AG04449 (cell line): ENCODE measurements around the gene MFN2.

Source experiments
- CTCF ChIA-PET: fragments of 350-600 bp; formaldehyde crosslinking; extraction: SDS; loops from one replicate; lab custom pipeline; 2021; ENCODE audit warnings: antibody characterized with exemption; lab: Yijun Ruan, JAX
- POLR2A ChIA-PET: fragments of 400-600, 350-600 bp; formaldehyde crosslinking; extraction: SDS; loops from one replicate; lab custom pipeline; 2020; ENCODE audit warnings: antibody characterized with exemption, inconsistent platforms; lab: Yijun Ruan, JAX
- DNase-seq: peaks from one replicate; pipeline ENCODE4 v3.0.0-alpha.2; 2010; ENCODE audit warnings: low read depth, low spot score
- H3K4me3 ChIP-seq: 2 replicates; pipeline ENCODE4 v1.5.1; 2011; ENCODE audit warnings: low read depth, mild to moderate bottlenecking, control low read depth, low read length
- TF ChIP-seq, protein P1 (sequence below): IDR thresholded peaks from one replicate; pipeline ENCODE4 v1.5.1; 2011; ENCODE audit warnings: mild to moderate bottlenecking, moderate library complexity, low read length, control low read depth, inconsistent platforms; ENCODE audit not compliant: insufficient read depth; ENCODE audit errors: missing control alignments

The MFN2 gene

GRCh38 chr1:11980676-11980972, 380 bp downstream of the MFN2 start:
- POLR2A ChIA-PET, result interaction anchor here (1.0 to 6.2 kb wide), 5 partner anchors 39 to 99 kb away, joined by 3 to 46 read pairs (median 6); partner anchors contain the start of genes MIIP and PLOD1
- CTCF ChIA-PET, result interaction anchor here (0.8 to 1.2 kb wide), 3 partner anchors 12 to 50 kb away, joined by 3 to 4 read pairs (median 3); no protein-coding TSS in a partner anchor
- peak overlapping the region; percentile 94 for H3K4me3 ChIP-seq
- no peak for DNase-seq
- TF ChIP-seq, protein P1, sequence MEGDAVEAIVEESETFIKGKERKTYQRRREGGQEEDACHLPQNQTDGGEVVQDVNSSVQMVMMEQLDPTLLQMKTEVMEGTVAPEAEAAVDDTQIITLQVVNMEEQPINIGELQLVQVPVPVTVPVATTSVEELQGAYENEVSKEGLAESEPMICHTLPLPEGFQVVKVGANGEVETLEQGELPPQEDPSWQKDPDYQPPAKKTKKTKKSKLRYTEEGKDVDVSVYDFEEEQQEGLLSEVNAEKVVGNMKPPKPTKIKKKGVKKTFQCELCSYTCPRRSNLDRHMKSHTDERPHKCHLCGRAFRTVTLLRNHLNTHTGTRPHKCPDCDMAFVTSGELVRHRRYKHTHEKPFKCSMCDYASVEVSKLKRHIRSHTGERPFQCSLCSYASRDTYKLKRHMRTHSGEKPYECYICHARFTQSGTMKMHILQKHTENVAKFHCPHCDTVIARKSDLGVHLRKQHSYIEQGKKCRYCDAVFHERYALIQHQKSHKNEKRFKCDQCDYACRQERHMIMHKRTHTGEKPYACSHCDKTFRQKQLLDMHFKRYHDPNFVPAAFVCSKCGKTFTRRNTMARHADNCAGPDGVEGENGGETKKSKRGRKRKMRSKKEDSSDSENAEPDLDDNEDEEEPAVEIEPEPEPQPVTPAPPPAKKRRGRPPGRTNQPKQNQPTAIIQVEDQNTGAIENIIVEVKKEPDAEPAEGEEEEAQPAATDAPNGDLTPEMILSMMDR, result no peak

DNA sequence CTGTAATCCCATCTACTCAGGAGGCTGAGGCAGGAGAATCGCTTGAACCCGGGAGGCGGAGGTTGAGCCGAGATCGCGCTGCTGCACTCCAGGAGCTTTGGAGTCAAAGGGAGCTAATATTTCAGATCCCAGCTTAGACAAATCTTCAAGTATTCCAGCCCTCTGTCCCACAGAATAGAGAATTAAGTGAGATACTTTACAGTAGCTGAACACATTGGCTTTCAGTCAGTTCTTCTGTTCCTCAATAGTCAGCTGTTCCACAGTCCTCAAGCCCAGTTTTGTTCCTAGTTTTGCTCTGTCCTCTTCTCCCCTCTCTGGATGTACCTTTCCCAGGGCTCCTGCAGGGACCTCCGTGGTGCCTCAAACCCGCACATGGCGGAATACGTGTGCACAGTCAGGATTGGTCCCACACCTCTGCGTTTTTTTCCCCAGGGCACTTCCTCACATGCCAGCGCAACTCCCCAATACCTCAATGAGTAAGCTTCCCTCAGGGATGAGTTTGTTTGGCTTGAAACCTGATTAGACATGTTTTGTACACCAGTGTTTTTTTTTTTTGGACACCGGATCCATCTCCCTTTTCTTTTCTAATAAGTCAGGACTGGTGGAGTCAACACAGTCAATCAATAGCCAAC, 1.2 kb downstream of the MFN2 start:
- CTCF ChIA-PET, result interaction anchor here (0.9 to 2.3 kb wide), 4 partner anchors 21 to 143 kb away, joined by 3 to 8 read pairs (median 4); no protein-coding TSS in a partner anchor
- TF ChIP-seq, protein P1, result no peak
- no peak for DNase-seq
- POLR2A ChIA-PET, result interaction anchor here (0.6 to 6.2 kb wide), 4 partner anchors 38 to 98 kb away, joined by 3 to 46 read pairs (median 4); partner anchors contain the start of gene MIIP
- peak overlapping the region; percentile 94 for H3K4me3 ChIP-seq

DNA sequence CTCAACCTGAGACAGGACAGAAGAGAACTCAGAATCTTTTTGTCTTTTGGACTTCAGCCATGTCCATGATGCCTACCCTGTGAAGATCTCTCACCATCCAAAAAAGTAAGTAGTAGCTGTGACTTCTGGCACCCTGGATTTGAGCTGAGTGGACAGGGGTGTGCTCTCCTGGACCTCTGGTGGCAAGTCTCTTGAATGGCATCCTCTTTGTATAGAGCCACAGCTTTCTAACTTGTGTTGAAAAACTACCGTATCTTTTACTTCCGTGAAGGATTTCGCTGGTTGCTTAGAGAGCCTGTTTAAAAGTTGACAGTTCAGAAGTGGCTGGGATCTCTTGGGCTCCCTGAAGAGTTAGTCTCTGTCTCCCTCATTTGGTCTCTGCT, 1.8 kb downstream of the MFN2 start:
- TF ChIP-seq, protein P1, result peak; percentile 20
- DNase-seq, result no peak
- ChIA-PET CTCF (interaction anchor here (0.9 to 2.3 kb wide), 3 partner anchors 25 to 144 kb away, joined by 3 to 8 read pairs (median 4); no protein-coding TSS in a partner anchor), POLR2A (interaction anchor here (0.6 to 6.2 kb wide), 3 partner anchors 37 to 73 kb away, joined by 3 to 46 read pairs (median 4); partner anchors contain the start of gene MIIP)
- H3K4me3 ChIP-seq, result no peak overlapping the region

DNA sequence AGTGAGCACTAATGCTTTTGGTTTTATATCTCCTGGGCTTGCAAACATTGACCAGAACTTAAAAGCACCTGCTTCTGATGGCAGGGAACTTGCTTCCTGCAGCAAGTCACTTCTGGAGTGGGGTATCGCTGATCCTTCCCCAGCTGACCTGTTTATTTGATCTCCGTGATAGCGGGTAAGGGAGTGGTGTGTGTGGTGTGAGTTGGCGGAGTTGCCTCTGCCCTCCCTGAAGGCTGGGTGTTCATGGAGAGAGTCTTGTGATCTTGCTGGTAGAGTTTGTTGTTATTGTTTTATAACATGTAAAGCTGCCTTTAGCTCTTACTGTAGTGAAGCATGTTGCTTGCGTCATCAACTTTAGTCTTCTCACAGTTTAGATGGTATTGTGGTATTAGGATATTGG, 3.9 kb downstream of the MFN2 start:
- POLR2A ChIA-PET, result interaction anchor here (0.7 to 6.2 kb wide), 3 partner anchors 8 to 75 kb away, joined by 3 to 46 read pairs (median 3); partner anchors contain the start of gene MIIP
- DNase-seq, result no peak
- no peak overlapping the region for H3K4me3 ChIP-seq
- CTCF ChIA-PET, result interaction anchor here (2.3 to 4.4 kb wide), 2 partner anchors 16 to 146 kb away, joined by 8 to 25 read pairs; no protein-coding TSS in a partner anchor
- TF ChIP-seq, protein P1, result no peak

DNA sequence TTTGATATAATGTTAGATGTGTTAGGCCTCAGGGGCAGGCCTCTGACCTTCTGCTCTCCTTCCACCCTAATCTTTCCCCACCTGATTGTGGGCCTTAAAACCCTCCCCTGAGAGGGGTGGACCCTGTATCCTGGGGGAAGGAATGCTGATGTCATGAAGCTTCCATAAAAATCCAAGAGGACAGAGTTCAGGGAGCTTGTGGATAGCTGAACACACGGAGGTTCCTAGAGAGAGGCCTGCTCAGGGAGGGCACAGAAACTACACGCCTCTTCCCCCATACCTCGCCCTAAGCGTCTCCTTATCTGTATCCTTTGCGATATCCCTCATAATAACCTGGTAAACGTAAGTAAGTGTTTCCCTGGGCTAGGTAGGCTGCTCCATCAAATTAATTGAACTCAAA, 4.3 kb downstream of the MFN2 start:
- H3K4me3 ChIP-seq, result no peak overlapping the region
- no peak for DNase-seq
- TF ChIP-seq, protein P1, result no peak
- POLR2A ChIA-PET, result interaction anchor here (1.3 to 6.2 kb wide), 2 partner anchors 34 to 76 kb away, joined by 3 to 46 read pairs; partner anchors contain the start of gene MIIP
- CTCF ChIA-PET, result interaction anchor here (4.4 kb wide), 1 partner anchor 16 kb away, joined by 25 read pairs; no protein-coding TSS in a partner anchor

DNA sequence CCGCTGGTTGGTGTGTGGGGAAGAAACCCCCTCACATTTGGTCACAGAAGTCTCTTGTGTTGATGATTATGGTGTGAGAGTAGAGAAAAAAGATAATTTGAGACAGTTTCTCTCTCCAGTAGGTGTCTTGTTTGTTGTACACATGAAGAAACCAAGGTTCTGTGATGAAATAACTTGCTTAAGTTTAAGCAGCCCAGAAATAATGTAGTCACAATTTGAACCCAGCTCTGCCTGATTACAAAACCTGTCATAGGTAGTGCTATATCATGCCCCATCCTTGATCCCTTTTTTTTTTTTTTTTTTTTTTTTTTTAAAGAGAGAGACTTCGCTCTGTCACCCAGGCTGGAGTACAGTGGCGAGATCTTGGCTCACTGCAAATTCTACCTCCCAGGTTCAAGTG, 4.9 kb downstream of the MFN2 start:
- ChIA-PET POLR2A (interaction anchor here (1.1 to 6.2 kb wide), 2 partner anchors 76 kb away, joined by 5 to 46 read pairs; no protein-coding TSS in a partner anchor), CTCF (interaction anchor here (4.4 kb wide), 1 partner anchor 15 kb away, joined by 25 read pairs; no protein-coding TSS in a partner anchor)
- H3K4me3 ChIP-seq, result no peak overlapping the region
- no peak for DNase-seq
- TF ChIP-seq, protein P1, result no peak
